MM.1S (cell line): ENCODE results near the gene ACKR2.

ENCODE experiments used
- DNase-seq: peaks from one replicate; pipeline ENCODE4 v3.0.0-alpha.2; 2015
- H2AFZ ChIP-seq: fragments of 300-600 bp; sonication (generic); 2 replicates; pipeline ENCODE4 v1.6.0; 2016; ENCODE audit warnings: antibody characterized with exemption, low read length
- H3F3A ChIP-seq: fragments of 300-600 bp; sonication (generic); 2 replicates; pipeline ENCODE4 v1.6.1; 2016; ENCODE audit warnings: mild to moderate bottlenecking, antibody characterized with exemption, low read length, moderate library complexity, mixed read lengths; ENCODE audit not compliant: insufficient read depth
- H3K27ac ChIP-seq: fragments of 300-600 bp; sonication (generic); 2 replicates; pipeline ENCODE4 v1.5.1; 2016; ENCODE audit warnings: mild to moderate bottlenecking, low read length
- H3K27me3 ChIP-seq: fragments of 300-600 bp; sonication (generic); replicated peaks from 2 replicates; pipeline ENCODE4 v1.6.0; 2016; ENCODE audit warnings: low read length; ENCODE audit not compliant: insufficient read depth
- H3K36me3 ChIP-seq: fragments of 300-600 bp; sonication (generic); replicated peaks from 2 replicates; pipeline ENCODE4 v1.6.1; 2016; ENCODE audit warnings: mild to moderate bottlenecking, low read length, mixed read lengths; ENCODE audit not compliant: insufficient read depth
- H3K4me1 ChIP-seq: fragments of 300-600 bp; sonication (generic); 2 replicates; pipeline ENCODE4 v1.6.1; 2016; ENCODE audit warnings: low read length, mixed read lengths
- H3K4me2 ChIP-seq: fragments of 300-600 bp; sonication (generic); 2 replicates; pipeline ENCODE4 v1.6.0; 2016; ENCODE audit warnings: low read depth, low read length
- H3K4me3 ChIP-seq: fragments of 300-600 bp; sonication (generic); 2 replicates; pipeline ENCODE4 v1.5.1; 2016; ENCODE audit warnings: low read length, mixed read lengths
- H3K79me2 ChIP-seq: fragments of 300-600 bp; sonication (generic); 2 replicates; pipeline ENCODE4 v1.6.1; 2016; ENCODE audit warnings: mixed run types, low read length, mixed read lengths
- H3K9ac ChIP-seq: fragments of 300-600 bp; sonication (generic); 2 replicates; pipeline ENCODE4 v1.6.1; 2016; ENCODE audit warnings: low read length, mixed read lengths
- H3K9me2 ChIP-seq: fragments of 300-600 bp; sonication (generic); replicated peaks from 2 replicates; pipeline ENCODE4 v1.6.1; 2016; ENCODE audit warnings: mild to moderate bottlenecking, low read length, mixed read lengths; ENCODE audit not compliant: insufficient read depth
- H3K9me3 ChIP-seq: fragments of 300-600 bp; sonication (generic); replicated peaks from 2 replicates; pipeline ENCODE4 v1.6.1; 2016; ENCODE audit warnings: mild to moderate bottlenecking, low read length, mixed read lengths; ENCODE audit not compliant: insufficient read depth
- H4K20me1 ChIP-seq: fragments of 300-600 bp; sonication (generic); 2 replicates; pipeline ENCODE4 v1.6.1; 2016; ENCODE audit warnings: mild to moderate bottlenecking, low read length, moderate library complexity, mixed read lengths; ENCODE audit not compliant: insufficient read depth
- EZH2 ChIP-seq: fragments of 300-600 bp; sonication (generic); optimal IDR thresholded peaks from 2 replicates; pipeline ENCODE3; 2017; ENCODE audit warnings: low read depth, mild to moderate bottlenecking, antibody characterized with exemption, low read length, mixed read lengths
- EZH2phosphoT487 ChIP-seq: fragments of 300-600 bp; sonication (generic); IDR thresholded peaks from 2 replicates; pipeline ENCODE4 v1.6.1; 2018; ENCODE audit warnings: antibody characterized with exemption, low read length
- TF ChIP-seq, protein P1 (sequence below): fragments of 300-600 bp; sonication (generic); IDR thresholded peaks from 2 replicates; pipeline ENCODE4 v1.5.1; 2016; ENCODE audit warnings: antibody characterized with exemption, low read length, mixed read lengths

ACKR2 gene

DNA sequence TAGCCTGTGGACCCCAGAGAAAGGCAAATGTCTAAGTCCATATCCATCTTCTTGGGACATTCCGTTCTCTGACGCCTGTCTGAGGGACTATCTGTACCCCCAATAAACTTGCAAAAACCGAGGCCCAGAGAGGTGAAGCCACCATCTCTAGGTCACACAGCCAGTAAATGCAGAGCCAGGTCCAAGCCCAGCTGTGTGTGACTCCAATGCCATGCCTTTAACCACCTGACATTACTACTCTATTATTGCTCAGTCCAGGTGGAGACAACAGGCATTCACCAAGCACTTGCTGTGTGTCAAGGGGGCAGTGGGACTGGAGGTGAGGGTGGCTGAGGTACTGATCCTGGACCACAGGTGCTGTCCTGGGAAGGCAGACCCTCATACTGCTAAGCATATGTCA is 41.0 kb downstream of the ACKR2 start:
- Histone ChIP-seq H2AFZ (no peak overlapping the region), H3K9me3 (no peaks in the 10 kb centered on the region), H3K27ac (no peak overlapping the region), H3K79me2 (no peaks in the 10 kb centered on the region), H3K9me2 (no peaks in the 10 kb centered on the region), H3K27me3 (no peaks in the 10 kb centered on the region), H4K20me1 (no peaks in the 10 kb centered on the region), H3K4me2 (no peak overlapping the region), H3K4me3 (no peak overlapping the region), H3F3A (no peaks in the 10 kb centered on the region), H3K36me3 (no peaks in the 10 kb centered on the region), H3K9ac (no peak overlapping the region), H3K4me1 (peaks cover 4% of the 10 kb centered on the region; the same call in 1 of the 2 replicates)
- no peak for DNase-seq
- TF ChIP-seq EZH2phosphoT487: no peak
- TF ChIP-seq EZH2: no peak
- TF ChIP-seq, protein P1, sequence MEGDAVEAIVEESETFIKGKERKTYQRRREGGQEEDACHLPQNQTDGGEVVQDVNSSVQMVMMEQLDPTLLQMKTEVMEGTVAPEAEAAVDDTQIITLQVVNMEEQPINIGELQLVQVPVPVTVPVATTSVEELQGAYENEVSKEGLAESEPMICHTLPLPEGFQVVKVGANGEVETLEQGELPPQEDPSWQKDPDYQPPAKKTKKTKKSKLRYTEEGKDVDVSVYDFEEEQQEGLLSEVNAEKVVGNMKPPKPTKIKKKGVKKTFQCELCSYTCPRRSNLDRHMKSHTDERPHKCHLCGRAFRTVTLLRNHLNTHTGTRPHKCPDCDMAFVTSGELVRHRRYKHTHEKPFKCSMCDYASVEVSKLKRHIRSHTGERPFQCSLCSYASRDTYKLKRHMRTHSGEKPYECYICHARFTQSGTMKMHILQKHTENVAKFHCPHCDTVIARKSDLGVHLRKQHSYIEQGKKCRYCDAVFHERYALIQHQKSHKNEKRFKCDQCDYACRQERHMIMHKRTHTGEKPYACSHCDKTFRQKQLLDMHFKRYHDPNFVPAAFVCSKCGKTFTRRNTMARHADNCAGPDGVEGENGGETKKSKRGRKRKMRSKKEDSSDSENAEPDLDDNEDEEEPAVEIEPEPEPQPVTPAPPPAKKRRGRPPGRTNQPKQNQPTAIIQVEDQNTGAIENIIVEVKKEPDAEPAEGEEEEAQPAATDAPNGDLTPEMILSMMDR: no peak

DNA sequence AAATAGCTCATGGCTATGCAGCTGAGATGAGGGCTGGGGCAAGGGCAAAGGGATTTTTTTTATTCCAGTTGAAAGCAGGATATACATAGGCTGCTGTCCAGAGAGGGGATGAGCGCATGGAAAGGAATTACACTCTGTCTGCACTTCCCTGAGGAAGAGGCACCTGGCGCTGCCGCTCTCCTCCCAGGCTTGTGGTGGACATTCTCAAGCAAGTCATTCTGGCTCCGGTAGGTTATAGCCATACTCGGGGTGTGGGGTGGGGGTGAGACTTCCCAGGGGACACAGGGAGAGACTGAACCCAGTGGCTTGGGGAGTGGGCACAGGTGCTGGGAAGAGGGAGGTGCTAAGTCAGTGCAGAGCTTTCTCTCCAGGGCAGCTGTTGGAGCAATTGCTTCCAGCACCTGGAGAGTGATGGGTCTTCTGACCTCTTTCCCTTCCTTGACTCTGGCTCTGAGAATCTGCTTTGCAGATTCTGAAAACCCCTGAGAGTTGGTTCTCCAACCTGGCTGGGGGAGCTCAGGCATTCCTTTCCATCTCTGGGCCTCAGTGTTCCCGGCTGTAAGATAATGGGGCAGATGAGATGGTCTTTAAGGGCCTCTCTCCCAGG is 42.1 kb downstream of the ACKR2 start:
- Histone ChIP-seq H3K4me2 (no peak overlapping the region), H2AFZ (no peak overlapping the region)
- TF ChIP-seq, protein P1: no peak
- TF ChIP-seq EZH2 (no peak), EZH2phosphoT487 (no peak)

DNA sequence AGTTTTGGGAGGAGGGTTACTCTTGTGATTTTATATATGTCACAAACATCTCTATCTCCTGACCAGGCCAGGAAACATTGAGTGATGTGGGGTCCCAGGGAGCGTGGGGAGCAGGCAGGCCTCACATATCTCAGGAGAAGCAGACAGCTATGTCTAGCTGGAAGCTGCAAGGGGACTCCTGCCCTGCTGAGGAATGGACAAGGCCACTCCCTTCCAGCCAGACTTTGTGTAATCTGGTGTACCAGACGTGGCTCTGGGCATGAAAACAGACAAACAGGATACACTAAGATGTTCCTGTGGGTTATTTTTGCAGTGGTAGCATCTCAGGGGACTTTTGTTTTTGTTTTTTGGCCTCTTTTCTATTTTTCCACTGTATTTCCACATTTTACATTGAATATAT is 43.2 kb downstream of the ACKR2 start:
- Histone ChIP-seq H3K4me2 (no peak overlapping the region), H4K20me1 (no peaks in the 10 kb centered on the region), H3K27me3 (no peaks in the 10 kb centered on the region), H3K9ac (no peak overlapping the region), H3K4me3 (no peak overlapping the region), H3K27ac (no peak overlapping the region), H3K9me2 (no peaks in the 10 kb centered on the region), H3K79me2 (no peaks in the 10 kb centered on the region), H3F3A (no peaks in the 10 kb centered on the region), H3K4me1 (no peaks in the 10 kb centered on the region; the same call in 1 of the 2 replicates), H2AFZ (no peak overlapping the region), H3K9me3 (no peaks in the 10 kb centered on the region), H3K36me3 (no peaks in the 10 kb centered on the region)
- DNase-seq: no peak
- TF ChIP-seq EZH2phosphoT487 (no peak), EZH2 (no peak)
- TF ChIP-seq, protein P1: no peak

More for the DNA sequence above, 42.1 kb downstream of the ACKR2 start:
- Histone ChIP-seq H3K36me3 (no peaks in the 10 kb centered on the region), H3K9ac (no peak overlapping the region), H3F3A (no peaks in the 10 kb centered on the region), H3K9me3 (no peaks in the 10 kb centered on the region), H3K27ac (no peak overlapping the region), H3K27me3 (no peaks in the 10 kb centered on the region), H3K79me2 (no peaks in the 10 kb centered on the region), H3K9me2 (no peaks in the 10 kb centered on the region), H3K4me3 (no peak overlapping the region), H4K20me1 (no peaks in the 10 kb centered on the region), H3K4me1 (peaks cover 4% of the 10 kb centered on the region; the same call in 1 of the 2 replicates)
- no peak for DNase-seq
